Right renal pelvis (tissue), 4 donors: ENCODE measurements around the gene SLC35A5. TPM values are rescaled to one million over a fixed set of nuclear protein-coding genes. Genes with fewer than 3 reads are reported as not detected.
A peak's percentile ranks its signal among the peaks of the same experiment; 100 is the strongest.

ENCODE experiments used
- DNase-seq, 4 donors: peaks; one replicate each; pipeline ENCODE4 v3.0.0-alpha.2; 2013; ENCODE audit warnings: low read depth in 4 of 4, low spot score in 3 of 4, missing footprints in 1 of 4
- polyA plus RNA-seq, 4 donors: library from polyadenylated mRNA; unstranded; fragments of 120-200 nt; gene quantifications; one replicate each; pipeline ENCODE4 v1.2.1, GENCODE V29; 2013; ENCODE audit not compliant: insufficient read length in 4 of 4

The SLC35A5 gene
- polyA plus RNA-seq, 4 donors = 67.3 to 88.2 (median 79.1) TPM

- DNase-seq = no peak
Observed at GRCh38 chr3:112617285-112617684, 55.4 kb downstream of the SLC35A5 start.

GRCh38 chr3:112619295-112619694 is 57.5 kb downstream of the SLC35A5 start:
- DNase-seq = no peak

- DNase-seq = no peak
Observed at GRCh38 chr3:112623213-112623612, 61.4 kb downstream of the SLC35A5 start.

GRCh38 chr3:112623717-112624116 is 61.9 kb downstream of the SLC35A5 start:
- no peak for DNase-seq

GRCh38 chr3:112627419-112627818 is 65.6 kb downstream of the SLC35A5 start:
- no peak for DNase-seq

- no peak for DNase-seq
Observed at GRCh38 chr3:112627919-112628466, 66.1 kb downstream of the SLC35A5 start.

GRCh38 chr3:112629425-112629824 is 67.6 kb downstream of the SLC35A5 start:
- DNase-seq = no peak

GRCh38 chr3:112631257-112631656 is 69.4 kb downstream of the SLC35A5 start:
- no peak for DNase-seq

- DNase-seq = no peak
Observed at GRCh38 chr3:112632596-112632995, 70.8 kb downstream of the SLC35A5 start.

GRCh38 chr3:112633191-112633590 is 71.3 kb downstream of the SLC35A5 start:
- no peak for DNase-seq

- DNase-seq = peak in 2 of 4 donors; percentile 67 to 81
Observed at GRCh38 chr3:112633757-112634156, 71.9 kb downstream of the SLC35A5 start.

- DNase-seq = no peak
Observed at GRCh38 chr3:112634786-112635541, 73.1 kb downstream of the SLC35A5 start.

Other genes starting within 250 kb of the SLC35A5 start
- 10 to 100 TPM; 37.5 to 43.0 (median 41.2) TPM for gene CD200, start 228.9 kb upstream of the SLC35A5 start, polyA plus RNA-seq
- under 1 TPM; 0.25 to 0.73 (median 0.37) TPM for gene BTLA, start 62.6 kb upstream of the SLC35A5 start, polyA plus RNA-seq
- gene ATG3, start 83 bp upstream of the SLC35A5 start, polyA plus RNA-seq = 10 to 100 TPM; 44.2 to 54.2 (median 50.1) TPM
- 100 to 1,000 TPM in 2 of 4 donors, 10 to 100 TPM in 2; 84.8 to 112 (median 99.0) TPM for gene CCDC80, start 79.1 kb downstream of the SLC35A5 start, polyA plus RNA-seq